RWPE2 (cell line): ENCODE measurements around the gene OIP5.
"Not testable (repeated sequence)": the region's sequence is repeated elsewhere in the genome, so short reads cannot be mapped to it uniquely, and the experiment has no call there.

Source experiments
- ATAC-seq: fragments of 200-7000 bp; cut with Tn5 transposase; 3 replicates; pipeline ENCODE4 v1.9.1; 2021; ENCODE audit warnings: low read depth
- DNase-seq: peaks from one replicate; pipeline ENCODE4 v3.0.0-alpha.2; 2020; ENCODE audit warnings: low spot score
- H3K27ac ChIP-seq: fragments of 450-650 bp; 2 replicates; pipeline ENCODE4 v1.5.1; 2017; ENCODE audit warnings: mild to moderate bottlenecking; ENCODE audit not compliant: poor library complexity, severe bottlenecking
- H3K27me3 ChIP-seq: fragments of 250-450 bp; sonication (Bioruptor Pico); 2 replicates; pipeline ENCODE4 v1.5.1; 2021; ENCODE audit warnings: mild to moderate bottlenecking, moderate library complexity; ENCODE audit not compliant: insufficient read depth, poor library complexity, severe bottlenecking
- H3K36me3 ChIP-seq: fragments of 250-450 bp; sonication (Bioruptor Pico); 2 replicates; pipeline ENCODE4 v1.5.1; 2020; ENCODE audit warnings: low read depth, mild to moderate bottlenecking, moderate library complexity
- H3K4me1 ChIP-seq: fragments of 250-450 bp; sonication (Bioruptor Pico); 2 replicates; pipeline ENCODE4 v1.5.1; 2021; ENCODE audit warnings: mild to moderate bottlenecking, moderate library complexity; ENCODE audit not compliant: insufficient read depth, poor library complexity, severe bottlenecking
- H3K4me3 ChIP-seq: fragments of 250-450 bp; sonication (Bioruptor Pico); 2 replicates; pipeline ENCODE4 v1.5.1; 2021; ENCODE audit warnings: mild to moderate bottlenecking, moderate library complexity; ENCODE audit not compliant: severe bottlenecking
- H3K9me3 ChIP-seq: fragments of 250-450 bp; sonication (Bioruptor Pico); 2 replicates; pipeline ENCODE4 v1.5.1; 2021; ENCODE audit warnings: mild to moderate bottlenecking, moderate library complexity; ENCODE audit not compliant: severe bottlenecking
- CTCF ChIP-seq: fragments of 450-650 bp; IDR thresholded peaks from one replicate; pipeline ENCODE4 v1.5.1; 2017; ENCODE audit warnings: mild to moderate bottlenecking, moderate library complexity; ENCODE audit not compliant: poor library complexity, severe bottlenecking

Gene OIP5

GRCh38 chr15:41263891-41264351, 68.5 kb downstream of the OIP5 start:
- H3K36me3 ChIP-seq: peaks cover 59% of the 10 kb centered on the region
- peaks cover 8% of the 10 kb centered on the region for H3K4me1 ChIP-seq
- TF ChIP-seq CTCF: no peak
- no peaks in the 10 kb centered on the region for H3K27me3 ChIP-seq
- H3K9me3 ChIP-seq: no peaks in the 10 kb centered on the region
- H3K27ac ChIP-seq: peak overlapping the region; percentile 3
- H3K4me3 ChIP-seq: no peak overlapping the region
- ATAC-seq (peak; percentile 55; the same call in 2 of the 3 replicates), DNase-seq (no peak)

GRCh38 chr15:41262571-41262970, 69.8 kb downstream of the OIP5 start:
- DNase-seq (peak; percentile 4), ATAC-seq (no peak)
- Histone ChIP-seq H3K36me3 (peaks cover 72% of the 10 kb centered on the region), H3K27me3 (no peaks in the 10 kb centered on the region), H3K27ac (no peak overlapping the region), H3K4me1 (peaks cover 16% of the 10 kb centered on the region), H3K4me3 (no peak overlapping the region), H3K9me3 (no peaks in the 10 kb centered on the region)
- no peak for TF ChIP-seq CTCF

DNA sequence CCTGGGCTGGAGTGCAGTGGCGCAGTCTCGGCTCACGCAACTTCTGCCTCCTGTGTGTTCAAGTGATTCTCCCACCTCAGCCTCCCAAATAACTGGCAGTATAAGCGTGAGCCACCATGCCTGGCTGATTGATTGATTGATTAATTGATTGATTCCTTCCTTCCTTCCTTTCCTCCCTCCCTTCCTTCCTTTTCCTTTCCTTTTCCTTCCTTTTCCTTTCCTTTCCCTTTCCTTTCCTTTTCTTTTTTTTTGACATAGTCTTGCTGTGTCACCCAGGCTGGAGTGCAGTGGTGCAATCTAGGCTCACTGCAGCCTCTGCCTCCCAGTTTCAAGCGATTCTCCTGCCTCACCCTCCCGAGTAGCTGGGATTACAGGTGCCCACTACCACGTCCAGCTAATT, 71.5 kb downstream of the OIP5 start:
- H3K4me3 ChIP-seq, ATAC-seq, H3K27me3 ChIP-seq, H3K27ac ChIP-seq, H3K9me3 ChIP-seq, DNase-seq: not testable (repeated sequence)
- H3K36me3 ChIP-seq: peaks cover 74% of the 10 kb centered on the region
- H3K4me1 ChIP-seq: peaks cover 28% of the 10 kb centered on the region

DNA sequence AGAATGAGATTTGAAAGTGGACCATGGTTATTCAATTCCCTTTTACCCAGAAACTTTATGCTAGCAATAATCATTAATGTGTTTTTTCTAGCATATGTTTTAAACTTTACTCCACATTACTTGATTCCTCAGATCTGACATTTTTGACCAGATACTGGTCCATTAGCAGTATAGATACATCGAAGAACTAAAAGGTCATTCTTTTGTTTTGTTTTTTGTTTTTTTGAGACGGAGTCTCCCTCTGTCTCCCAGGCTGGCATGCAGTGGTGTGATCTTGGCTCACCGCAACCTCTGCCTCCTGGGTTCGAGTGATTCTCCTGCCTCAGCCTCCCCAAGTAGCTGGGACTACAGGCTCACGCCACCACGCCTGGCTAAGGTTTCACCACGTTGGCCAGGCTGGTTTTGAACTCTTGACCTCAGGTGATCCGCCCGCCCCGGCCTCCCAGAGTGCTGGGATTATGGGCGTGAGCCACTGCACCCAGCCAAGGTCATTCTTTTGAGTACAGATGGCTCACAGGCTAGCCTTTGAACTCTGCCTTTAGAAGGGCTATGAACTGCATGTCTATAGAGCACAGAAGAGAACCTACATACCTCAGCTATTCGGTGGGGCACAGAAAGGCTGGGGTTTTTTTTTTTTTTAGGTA, 72.7 kb downstream of the OIP5 start:
- Histone ChIP-seq H3K9me3 (no peaks in the 10 kb centered on the region), H3K27ac (peak overlapping the region; percentile 26), H3K4me3 (no peak overlapping the region), H3K36me3 (peaks cover 77% of the 10 kb centered on the region), H3K27me3 (no peaks in the 10 kb centered on the region), H3K4me1 (peaks cover 28% of the 10 kb centered on the region)
- no peak for ATAC-seq
- TF ChIP-seq CTCF: no peak
- DNase-seq: no peak
